G401 (cell line): ENCODE results near the gene KIAA0825. TPM values are rescaled to one million over a fixed set of nuclear protein-coding genes. Genes with fewer than 3 reads are reported as not detected.

Experiments
- DNase-seq: peaks from one replicate; pipeline ENCODE4 v3.0.0-alpha.2; 2015; ENCODE audit warnings: low spot score
- in situ Hi-C: cut with HindIII; loops from 2 replicates; pipeline ENCODE4 v1.10.0; 2016; ENCODE audit warnings: low sequenced_read_pairs, mixed read lengths
- total RNA-seq: library from RNA; depleted of rRNA; stranded (reverse); fragments of >200 nt; shearing (Covaris generic); gene quantifications from 2 replicates; pipeline ENCODE4 v1.2.3, GENCODE V29; 2014

Gene KIAA0825
- total RNA-seq, 1 experiment from 2014 or later: 3.3 TPM

DNA sequence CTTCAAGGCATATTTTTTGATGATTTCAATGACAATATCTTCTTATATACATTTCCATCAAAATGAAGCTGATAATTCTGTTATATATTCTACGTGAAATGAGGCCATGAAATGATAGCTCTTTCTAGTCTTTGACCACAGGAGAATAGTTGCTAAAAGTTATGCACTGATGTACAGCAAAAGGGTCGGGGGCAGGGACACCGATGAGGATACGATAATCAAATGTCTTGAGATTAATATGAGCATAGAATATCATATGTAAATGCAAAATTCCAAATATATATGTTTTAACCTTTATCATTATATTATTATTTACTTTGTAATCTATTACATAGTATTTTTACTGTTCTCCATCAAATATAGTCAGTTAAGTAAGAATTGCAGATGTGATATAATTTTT lies 264.8 kb downstream of the KIAA0825 start:
- in situ Hi-C loops: no loop called here
- DNase-seq: no peak

GRCh38 chr5:94347130-94347529 lies 271.3 kb downstream of the KIAA0825 start:
- no peak for DNase-seq
- in situ Hi-C loops: no loop called here

DNA sequence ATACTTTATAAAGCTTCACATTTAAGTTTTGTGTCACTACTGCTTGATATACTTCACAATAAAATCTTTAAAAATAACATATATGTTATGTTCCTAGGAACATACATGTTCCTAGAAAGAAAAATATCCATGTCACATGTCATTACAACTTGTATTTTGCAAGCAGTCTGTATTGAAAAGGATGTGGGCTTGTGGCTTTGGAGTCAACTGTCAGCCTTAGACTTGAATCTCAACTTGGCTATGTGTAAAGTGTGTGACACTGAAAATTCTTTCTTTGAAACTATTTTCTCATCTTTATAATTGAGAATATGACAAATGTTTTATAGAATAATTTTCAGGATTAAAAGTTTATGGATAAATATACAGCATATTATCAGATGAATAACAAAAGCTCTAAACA lies 273.1 kb downstream of the KIAA0825 start:
- DNase-seq: no peak
- in situ Hi-C loops: no loop called here

DNA sequence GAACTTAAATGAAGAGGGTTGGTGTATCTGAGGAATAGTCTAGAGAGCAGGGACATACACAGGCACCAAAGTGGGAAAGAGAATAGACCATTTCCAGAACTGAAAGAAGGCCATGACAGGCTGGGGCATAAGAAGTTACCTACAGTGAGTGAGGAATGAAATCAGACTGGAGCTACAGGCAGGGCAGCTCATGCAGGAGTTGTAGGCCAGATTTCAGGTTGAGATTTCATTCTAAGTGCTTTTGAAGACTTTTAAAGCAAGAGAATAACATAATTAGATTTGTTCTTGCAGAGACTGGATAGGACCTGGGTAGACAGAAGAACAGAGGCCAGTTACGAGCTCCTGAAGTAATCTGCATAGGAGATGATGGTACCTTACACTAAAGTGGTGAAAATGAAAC lies 280.8 kb downstream of the KIAA0825 start:
- no peak for DNase-seq
- in situ Hi-C loops: no loop called here

DNA sequence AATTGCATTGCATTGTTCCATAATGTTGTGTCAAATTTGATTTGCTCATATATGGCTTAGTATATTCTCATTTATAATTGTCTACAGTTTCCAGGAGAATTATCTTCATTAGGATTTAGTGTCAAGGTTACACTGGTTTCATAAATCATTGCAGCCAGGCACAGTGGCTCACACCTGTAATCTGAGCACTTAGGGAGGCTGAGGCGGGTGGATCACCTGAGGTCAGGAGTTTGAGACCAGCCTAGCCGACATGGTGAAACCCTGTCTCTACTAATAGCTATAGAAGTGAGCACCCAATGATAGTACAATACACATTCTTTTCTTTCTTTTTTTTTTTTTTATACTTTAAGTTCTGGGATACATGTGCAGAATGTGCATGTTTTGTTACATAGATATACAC lies 282.5 kb downstream of the KIAA0825 start:
- in situ Hi-C loops: no loop called here
- DNase-seq: no peak

- no peak for DNase-seq
- in situ Hi-C loops: no loop called here
Observed at GRCh38 chr5:94329115-94329514, 289.3 kb downstream of the KIAA0825 start.

DNA sequence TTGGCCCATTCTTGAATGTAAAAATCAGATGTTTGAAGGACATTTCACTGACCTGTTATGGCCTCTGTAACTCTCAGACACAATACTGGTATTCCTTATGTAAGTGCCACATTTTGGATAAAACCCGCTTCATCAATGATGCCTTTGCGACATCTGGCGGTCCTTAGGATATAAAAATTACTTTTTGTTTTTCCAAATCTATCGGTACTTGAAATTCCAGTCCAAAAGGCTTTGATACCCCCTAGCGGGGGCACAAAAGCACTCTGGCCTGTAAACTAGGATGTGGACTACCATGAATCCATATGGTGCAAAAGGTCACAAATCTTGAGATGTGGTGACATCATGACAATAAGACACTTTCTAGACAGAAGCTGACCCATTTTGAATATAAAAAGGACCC lies 291.8 kb downstream of the KIAA0825 start:
- in situ Hi-C loops: no loop called here
- DNase-seq: no peak

DNA sequence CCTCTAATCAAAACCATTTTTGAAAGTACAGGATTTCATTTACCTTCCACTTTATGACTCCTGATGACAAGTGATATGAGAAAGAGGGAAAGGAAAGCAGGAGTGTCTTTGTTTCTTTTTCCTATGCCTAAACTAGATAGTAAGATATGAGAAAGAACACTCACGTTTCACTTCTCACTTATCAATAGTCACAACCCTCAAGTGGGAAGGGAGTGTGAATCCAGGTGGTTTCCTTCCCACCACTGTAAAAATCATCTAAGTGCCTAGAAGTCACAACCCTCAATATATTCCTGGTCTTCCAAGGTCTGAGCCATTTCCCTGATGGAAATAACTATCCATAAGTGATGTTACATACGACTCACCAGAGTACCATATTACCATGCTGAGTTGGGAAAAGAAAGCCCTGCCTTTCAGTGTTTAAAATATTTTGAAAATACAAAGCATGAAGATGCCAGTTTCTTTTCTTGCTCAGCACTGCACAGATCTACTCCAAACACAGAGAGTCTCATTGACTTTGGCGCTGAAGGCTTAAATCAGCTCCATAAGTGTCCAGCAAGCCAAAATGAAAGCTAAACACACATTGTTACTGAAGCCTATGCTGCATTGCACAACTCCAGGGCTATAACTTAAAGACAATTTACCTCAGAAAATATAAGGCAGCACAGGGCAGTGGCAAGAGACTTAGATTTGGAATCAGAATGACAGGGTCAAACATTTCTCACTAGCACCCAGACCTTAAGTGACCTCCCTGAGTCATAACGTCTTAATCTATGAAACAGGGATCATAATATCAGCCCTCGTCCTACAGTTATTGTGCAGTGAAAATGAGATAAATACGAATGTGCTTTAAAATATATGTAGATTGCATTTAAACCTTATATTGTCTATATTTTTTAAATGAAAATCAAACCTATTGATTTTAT lies 301.2 kb downstream of the KIAA0825 start:
- no peak for DNase-seq
- in situ Hi-C loops: no loop called here

GRCh38 chr5:94314460-94315131 lies 303.8 kb downstream of the KIAA0825 start:
- in situ Hi-C loops: no loop called here
- peak; percentile 22 for DNase-seq

DNA sequence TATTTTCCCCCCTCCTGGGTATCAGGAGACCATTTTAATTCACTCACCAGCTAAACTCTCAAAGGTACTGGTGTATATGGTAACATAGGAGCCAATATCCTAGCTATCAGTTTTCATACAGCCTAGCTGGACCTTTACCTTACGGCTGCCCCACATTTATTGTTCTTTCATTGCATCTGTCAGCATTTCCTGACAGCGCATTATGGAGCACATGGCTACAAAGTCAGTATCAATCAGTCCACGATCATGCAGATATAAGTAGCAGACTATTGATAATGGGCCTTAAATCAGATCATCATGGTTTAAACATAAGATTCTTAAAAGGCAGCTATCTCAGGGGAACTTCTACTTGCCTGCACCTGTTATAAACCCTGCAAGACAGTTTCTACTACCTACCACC lies 304.7 kb downstream of the KIAA0825 start:
- no peak for DNase-seq
- in situ Hi-C loops: no loop called here

DNA sequence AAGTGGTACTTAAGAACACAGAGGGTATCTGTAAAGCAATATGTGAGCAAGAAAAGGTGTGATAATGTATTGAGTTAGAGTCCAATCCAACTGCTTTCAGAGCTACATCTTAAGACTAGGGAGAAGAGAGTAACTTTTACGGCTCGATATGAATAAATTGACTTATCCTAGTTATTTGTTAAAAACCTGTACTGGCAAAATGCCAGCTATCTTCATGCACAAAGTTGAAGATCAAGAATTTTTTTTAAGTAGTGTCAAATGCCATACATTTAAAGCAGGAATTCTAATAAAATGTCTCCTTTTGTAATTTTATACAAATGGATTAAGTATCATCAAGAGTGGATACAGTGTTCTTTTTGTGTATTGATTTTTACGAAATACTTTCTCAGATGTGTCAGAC lies 305.2 kb downstream of the KIAA0825 start:
- no peak for DNase-seq
- in situ Hi-C loops: no loop called here

GRCh38 chr5:94312298-94312697 lies 306.1 kb downstream of the KIAA0825 start:
- no peak for DNase-seq
- in situ Hi-C loops: no loop called here

DNA sequence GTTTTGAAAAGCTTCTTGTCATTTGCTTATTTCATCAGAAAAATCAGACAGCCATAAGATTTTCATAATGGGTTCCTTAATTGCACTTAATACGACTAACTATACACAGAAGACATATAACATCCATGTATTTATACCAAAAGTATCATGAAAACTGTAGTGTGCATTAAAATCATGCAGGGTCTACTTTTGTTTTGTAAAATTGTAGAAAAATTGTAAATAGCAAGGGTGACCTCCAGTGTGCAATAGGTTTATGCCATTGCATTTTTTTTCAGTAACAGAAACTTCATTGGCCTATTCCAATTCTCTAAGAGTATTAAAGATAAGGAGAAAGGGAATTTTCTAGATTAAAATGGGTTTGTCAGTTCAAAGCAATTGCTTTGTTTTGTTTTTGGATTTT lies 307.6 kb downstream of the KIAA0825 start:
- in situ Hi-C loops: no loop called here
- DNase-seq: no peak

DNA sequence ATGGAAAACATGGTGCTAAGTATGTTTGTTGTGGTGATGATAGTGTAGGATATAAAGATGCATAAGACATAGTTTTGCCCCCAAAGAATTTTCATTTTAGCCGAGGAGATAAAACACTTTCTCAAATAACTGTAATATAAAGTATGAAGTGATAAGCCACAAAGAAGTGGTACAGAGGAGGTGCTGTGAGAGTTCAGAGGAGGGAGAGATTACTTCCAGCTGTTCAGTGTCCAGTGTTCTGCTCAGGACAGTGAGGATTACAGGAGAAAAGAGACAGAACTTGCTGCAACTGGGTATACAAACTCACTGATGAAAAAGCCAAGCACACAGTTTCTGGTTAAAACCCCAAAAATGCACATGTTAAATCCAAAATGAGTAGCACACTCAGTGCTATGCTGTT lies 309.3 kb downstream of the KIAA0825 start:
- DNase-seq: no peak
- in situ Hi-C loops: no loop called here

DNA sequence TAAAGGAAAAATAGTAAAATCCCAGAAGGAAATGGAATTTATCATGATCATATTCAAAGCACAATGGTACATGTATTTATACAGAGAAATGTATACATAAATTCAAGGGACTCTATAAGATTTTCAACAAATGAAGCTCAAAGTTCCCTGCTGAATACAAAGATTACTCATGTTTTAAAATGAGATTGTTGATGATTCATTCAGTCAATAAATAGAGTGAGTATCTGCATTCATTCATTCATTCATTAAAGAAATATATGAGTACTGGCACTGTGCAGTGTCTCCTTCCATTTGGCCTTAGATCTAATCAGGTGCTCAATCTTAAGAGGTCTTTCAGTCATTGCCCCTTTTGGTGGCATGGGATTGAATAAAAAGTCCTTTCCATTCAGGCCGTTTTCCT lies 310.0 kb downstream of the KIAA0825 start:
- DNase-seq: no peak
- in situ Hi-C loops: no loop called here

GRCh38 chr5:94304146-94304545 lies 314.3 kb downstream of the KIAA0825 start:
- no peak for DNase-seq
- in situ Hi-C loops: no loop called here

DNA sequence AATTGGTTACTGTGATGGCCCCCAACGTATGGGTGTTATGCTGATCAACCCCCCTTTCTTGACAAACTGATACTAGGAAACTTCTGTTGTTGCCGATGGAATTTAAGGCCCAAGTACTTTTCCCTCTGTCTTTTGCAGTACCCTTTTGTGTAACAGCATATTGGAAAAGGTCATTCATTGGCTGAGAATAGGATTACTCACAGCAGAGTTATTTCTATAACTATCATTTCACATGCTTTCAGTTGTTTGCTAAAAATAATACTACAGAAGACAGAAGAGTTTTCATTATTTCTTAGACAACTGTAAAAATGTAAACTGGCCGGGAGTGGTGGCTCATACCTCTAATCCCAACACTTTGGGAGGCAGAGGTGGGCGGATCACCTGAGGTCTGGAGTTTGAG lies 329.5 kb downstream of the KIAA0825 start:
- no peak for DNase-seq
- in situ Hi-C loops: no loop called here

DNA sequence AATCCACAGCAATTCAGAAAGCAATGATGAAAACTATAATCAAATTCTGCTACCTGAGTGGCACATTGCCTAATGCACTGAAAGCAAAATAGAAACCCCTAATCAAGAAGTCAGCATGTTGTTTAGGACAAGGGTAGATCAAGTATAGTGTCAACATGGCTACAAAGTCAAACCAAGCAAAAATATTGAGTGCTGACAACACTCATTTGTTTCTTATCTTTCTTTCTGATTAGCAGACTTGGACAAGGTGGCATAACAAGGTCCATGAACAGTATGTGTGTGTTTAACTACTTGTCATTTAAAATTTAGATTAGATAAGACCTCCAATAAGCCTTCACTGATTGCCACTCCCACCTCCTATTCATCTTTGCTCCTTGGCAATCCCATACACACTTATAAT lies 332.4 kb downstream of the KIAA0825 start:
- in situ Hi-C loops: no loop called here
- no peak for DNase-seq

DNA sequence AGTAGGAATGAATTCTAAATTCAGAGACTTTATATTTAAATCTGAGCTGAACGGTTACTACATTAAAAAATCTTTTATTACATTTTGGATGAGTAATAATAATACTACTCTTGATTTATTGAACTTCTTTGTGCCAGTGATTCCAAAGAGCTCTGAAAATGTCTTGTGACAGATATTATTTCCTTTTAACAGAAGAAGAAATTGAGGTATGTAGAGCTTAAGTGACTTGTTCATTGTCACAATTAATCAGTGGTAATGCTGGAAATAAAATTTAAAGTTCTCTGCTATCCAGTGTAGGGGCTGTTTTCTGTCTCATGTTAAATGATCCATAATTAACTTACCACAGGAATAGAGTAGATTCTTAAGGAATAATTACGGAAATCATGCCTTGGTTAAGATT lies 335.3 kb downstream of the KIAA0825 start:
- in situ Hi-C loops: no loop called here

DNA sequence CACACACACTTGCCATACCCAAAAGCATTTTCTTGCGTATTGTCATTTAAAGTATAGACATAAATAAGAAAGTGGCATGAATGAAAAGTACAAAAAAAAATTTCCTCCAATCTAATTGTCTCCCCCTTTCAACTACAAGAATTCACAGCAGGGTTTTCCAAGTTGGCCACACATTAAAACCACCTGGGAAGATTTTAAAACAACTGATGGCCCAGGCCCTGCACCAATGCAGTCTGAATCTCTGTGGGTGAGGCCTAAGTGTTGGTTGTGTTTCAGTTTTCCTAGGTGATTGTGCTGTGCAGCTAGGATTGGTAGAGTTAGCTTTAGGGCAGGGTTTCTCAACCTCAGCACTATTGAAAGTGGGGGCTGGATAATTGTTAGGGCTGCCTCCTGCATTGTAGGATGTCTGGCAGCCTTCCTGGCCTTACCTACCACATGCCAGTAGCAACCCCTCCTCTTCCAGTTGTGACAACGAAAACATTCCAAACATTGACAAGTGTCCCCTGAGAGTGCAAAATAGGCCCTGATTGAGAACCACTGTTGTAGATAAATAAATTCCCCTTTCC lies 337.1 kb downstream of the KIAA0825 start:
- in situ Hi-C loops: no loop called here
- no peak for DNase-seq

More for the DNA sequence above, 335.3 kb downstream of the KIAA0825 start:
- no peak for DNase-seq
